ENCODE results near the gene HMSD. TPM values are rescaled to one million over a fixed set of nuclear protein-coding genes. Genes with fewer than 3 reads are reported as not detected.

Gene HMSD, protein sequence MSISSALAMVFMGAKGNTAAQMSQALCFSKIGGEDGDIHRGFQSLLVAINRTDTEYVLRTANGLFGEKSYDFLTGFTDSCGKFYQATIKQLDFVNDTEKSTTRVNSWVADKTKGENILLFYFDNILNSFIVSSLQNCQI
- 0.23 to 1.9 TPM (median 0.35 TPM) in 4 of 5 replicates, not detected in the other for total RNA-seq (2022; extraction: Qiagen RNA extraction; ENCODE audit: low read depth)

DNA sequence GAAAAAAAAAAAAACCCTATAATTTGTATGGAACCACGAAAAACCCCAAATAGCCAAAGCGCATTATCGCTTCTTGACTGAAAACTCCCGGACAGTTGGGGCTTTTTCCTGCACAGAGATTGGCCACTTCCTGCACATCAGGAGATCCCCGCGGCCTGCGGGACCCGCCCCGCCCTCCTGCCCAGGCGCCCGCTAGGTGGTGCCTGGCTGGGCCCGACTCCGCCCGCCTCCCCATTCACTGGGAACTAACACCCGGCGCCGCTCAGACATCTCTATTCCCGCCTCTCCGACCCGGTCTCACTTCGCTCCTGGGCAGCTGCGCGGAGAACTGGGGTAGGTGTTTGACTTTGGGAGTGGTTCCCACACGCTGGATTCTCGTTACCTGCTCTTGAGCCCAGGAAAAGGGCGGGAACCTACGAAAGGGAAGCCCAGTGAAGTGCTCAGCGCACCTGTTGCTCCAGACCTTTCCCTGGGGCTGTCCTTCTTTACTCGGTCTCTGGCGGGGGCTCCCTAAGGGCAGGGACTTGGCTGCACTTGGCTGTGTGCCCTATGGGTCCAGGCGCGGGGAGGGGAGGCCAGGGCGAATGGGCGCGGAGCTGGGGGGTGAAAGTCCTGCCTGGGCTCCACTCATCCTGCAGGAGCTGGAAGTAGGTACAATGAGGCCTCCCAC lies at the start of gene HMSD:
TSS of gene HMSD (plus strand) at position 234 of the 670 bp plus-strand sequence. CDS start 4,155 bp downstream, outside the sequence.

GRCh38 chr18:63907664-63908063 lies 41.4 kb upstream of the HMSD start, which contains the start of gene SERPINB10:
TSS of gene SERPINB10 (plus strand) at chr18:63907958. CDS start at chr18:63915511, 7,553 bp downstream.

GRCh38 chr18:63969942-63970808 lies 21.1 kb downstream of the HMSD start, which contains the start of gene SERPINB8:
TSS of gene SERPINB8 (plus strand) at chr18:63970081. CDS start at chr18:63978309, 8,228 bp downstream.

Other genes with a start within 250 kb of the HMSD start
- 0.07 to 0.08 TPM in 2 of 5 replicates, not detected in the others for gene SERPINB11, start 246.3 kb upstream of the HMSD start, total RNA-seq (2022; extraction: Qiagen RNA extraction; ENCODE audit: low read depth)
- gene SERPINB7, start 173.9 kb upstream of the HMSD start, total RNA-seq (2022; extraction: Qiagen RNA extraction; ENCODE audit: low read depth), result 1.5 to 2.9 TPM (median 2.9 TPM) in 5 replicates
- 0.05 to 0.08 TPM in 2 of 5 replicates, not detected in the others for gene SERPINB2, start 61.6 kb upstream of the HMSD start, total RNA-seq (2022; extraction: Qiagen RNA extraction; ENCODE audit: low read depth)
- 0.22 TPM in 1 of 5 replicates, not detected in the others for gene SERPINB10, start 41.3 kb upstream of the HMSD start, total RNA-seq (2022; extraction: Qiagen RNA extraction; ENCODE audit: low read depth)
- gene SERPINB8, start 20.8 kb downstream of the HMSD start, total RNA-seq (2022; extraction: Qiagen RNA extraction; ENCODE audit: low read depth), result 8.8 to 15.1 TPM (median 12.2 TPM) in 5 replicates
- not detected in 5 replicates for gene LINC00305, start 199.8 kb downstream of the HMSD start, total RNA-seq (2022; extraction: Qiagen RNA extraction; ENCODE audit: low read depth)